ENCODE results near the gene GMPS. TPM values are rescaled to one million over a fixed set of nuclear protein-coding genes. Genes with fewer than 3 reads are reported as not detected.

Gene GMPS
- total and polyA plus RNA-seq, 2 donors from 2014 or later: 21.1 to 43.9 TPM

- no peak for FAIRE-seq
- TF ChIP-seq, protein P1, sequence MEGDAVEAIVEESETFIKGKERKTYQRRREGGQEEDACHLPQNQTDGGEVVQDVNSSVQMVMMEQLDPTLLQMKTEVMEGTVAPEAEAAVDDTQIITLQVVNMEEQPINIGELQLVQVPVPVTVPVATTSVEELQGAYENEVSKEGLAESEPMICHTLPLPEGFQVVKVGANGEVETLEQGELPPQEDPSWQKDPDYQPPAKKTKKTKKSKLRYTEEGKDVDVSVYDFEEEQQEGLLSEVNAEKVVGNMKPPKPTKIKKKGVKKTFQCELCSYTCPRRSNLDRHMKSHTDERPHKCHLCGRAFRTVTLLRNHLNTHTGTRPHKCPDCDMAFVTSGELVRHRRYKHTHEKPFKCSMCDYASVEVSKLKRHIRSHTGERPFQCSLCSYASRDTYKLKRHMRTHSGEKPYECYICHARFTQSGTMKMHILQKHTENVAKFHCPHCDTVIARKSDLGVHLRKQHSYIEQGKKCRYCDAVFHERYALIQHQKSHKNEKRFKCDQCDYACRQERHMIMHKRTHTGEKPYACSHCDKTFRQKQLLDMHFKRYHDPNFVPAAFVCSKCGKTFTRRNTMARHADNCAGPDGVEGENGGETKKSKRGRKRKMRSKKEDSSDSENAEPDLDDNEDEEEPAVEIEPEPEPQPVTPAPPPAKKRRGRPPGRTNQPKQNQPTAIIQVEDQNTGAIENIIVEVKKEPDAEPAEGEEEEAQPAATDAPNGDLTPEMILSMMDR (IDR thresholded peaks at IDR 0.05; ENCODE audit: borderline replicate concordance, extremely low read depth, insufficient read depth): no peak
- no peaks in the 10 kb centered on the region for H3K9me3 ChIP-seq (ENCODE audit: control insufficient read depth in 2 of 3, insufficient read depth in 1 of 3, low read length in 3 of 3)
Observed at GRCh38 chr3:155941354-155941753, 70.9 kb downstream of the GMPS start.

DNA sequence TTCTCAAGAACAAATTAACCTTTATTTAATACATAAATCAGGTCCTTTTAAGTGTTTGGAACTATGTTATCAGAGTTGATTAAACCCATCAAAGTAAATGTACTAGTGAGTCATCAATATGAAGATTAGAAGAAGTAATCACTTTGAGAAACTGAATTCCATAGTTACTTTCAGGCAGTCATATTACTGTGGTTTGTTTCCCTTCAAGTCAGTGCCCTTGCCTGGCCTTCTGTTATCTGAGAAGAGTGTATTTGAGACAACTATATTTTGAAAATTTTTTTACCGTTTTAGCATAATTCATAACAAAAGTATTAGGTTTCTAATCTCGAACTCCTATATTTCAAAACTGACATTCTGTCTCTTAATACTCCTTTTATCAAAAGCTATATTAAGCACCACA, 73.6 kb downstream of the GMPS start:
- intact Hi-C loops (cut with DNase I): no loop called here
- DNase-seq: no peak
- TF ChIP-seq, protein P1 (IDR thresholded peaks at IDR 0.05; ENCODE audit: borderline replicate concordance, extremely low read depth, insufficient read depth): no peak
- Histone ChIP-seq H3K27ac (ENCODE audit: low read depth in 2 of 2, low read length in 2 of 2) (no peak overlapping the region), H3K4me1 (ENCODE audit: control insufficient read depth in 2 of 3, insufficient read depth in 2 of 3, low read depth in 1 of 3, low read length in 3 of 3) (no peaks in the 10 kb centered on the region), H3K9ac (ENCODE audit: low read length in 3 of 3) (no peak overlapping the region), H3K27me3 (ENCODE audit: control insufficient read depth, insufficient read depth, low read length) (no peaks in the 10 kb centered on the region), H3K4me3 (ENCODE audit: low read length in 3 of 3) (no peak overlapping the region), H3K9me3 (ENCODE audit: control insufficient read depth in 2 of 3, insufficient read depth in 1 of 3, low read length in 3 of 3) (no peaks in the 10 kb centered on the region), H3K36me3 (ENCODE audit: control insufficient read depth in 2 of 3, insufficient read depth in 3 of 3, low read length in 3 of 3) (no peaks in the 10 kb centered on the region)
- no peak for FAIRE-seq

More at GRCh38 chr3:155941354-155941753, 70.9 kb downstream of the GMPS start:
- Histone ChIP-seq H3K27ac (ENCODE audit: low read depth in 2 of 2, low read length in 2 of 2) (no peak overlapping the region), H3K4me1 (ENCODE audit: control insufficient read depth in 2 of 3, insufficient read depth in 2 of 3, low read depth in 1 of 3, low read length in 3 of 3) (no peaks in the 10 kb centered on the region), H3K27me3 (ENCODE audit: control insufficient read depth, insufficient read depth, low read length) (no peaks in the 10 kb centered on the region), H3K4me3 (ENCODE audit: low read length in 3 of 3) (no peak overlapping the region), H3K36me3 (ENCODE audit: control insufficient read depth in 2 of 3, insufficient read depth in 3 of 3, low read length in 3 of 3) (peaks cover 0 to 12% (median 9%) of the 10 kb centered on the region in 3 donors), H3K9ac (ENCODE audit: low read length in 3 of 3) (no peak overlapping the region)
- no peak for DNase-seq
- intact Hi-C loops (cut with DNase I): no loop called here

DNA sequence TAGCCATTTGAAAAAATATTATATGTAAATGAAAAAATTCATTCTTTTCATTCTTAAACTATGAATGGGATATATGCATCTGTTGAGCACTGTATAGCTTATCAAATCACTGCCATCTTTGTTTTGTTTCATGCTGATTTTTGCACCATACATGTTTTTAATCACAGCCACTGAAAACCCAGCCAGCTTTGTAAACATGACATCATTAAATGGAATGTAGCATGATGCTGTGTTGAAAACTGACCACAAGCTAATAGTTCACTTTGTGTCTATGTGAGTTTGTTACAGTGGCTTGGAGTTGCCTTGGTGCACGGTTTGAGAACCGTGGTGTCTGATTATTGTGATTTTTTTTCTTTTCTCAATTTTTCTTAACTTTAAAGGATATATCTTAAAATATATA, 75.7 kb downstream of the GMPS start:
- DNase-seq (peak in 1 of 5 donors; percentile 12), FAIRE-seq (no peak)
- Histone ChIP-seq H3K36me3 (ENCODE audit: control insufficient read depth in 2 of 3, insufficient read depth in 3 of 3, low read length in 3 of 3) (no peaks in the 10 kb centered on the region), H3K27ac (ENCODE audit: low read depth in 2 of 2, low read length in 2 of 2) (no peak overlapping the region), H3K9ac (ENCODE audit: low read length in 3 of 3) (no peak overlapping the region), H3K27me3 (ENCODE audit: control insufficient read depth, insufficient read depth, low read length) (no peaks in the 10 kb centered on the region), H3K4me3 (ENCODE audit: low read length in 3 of 3) (no peak overlapping the region), H3K9me3 (ENCODE audit: control insufficient read depth in 2 of 3, insufficient read depth in 1 of 3, low read length in 3 of 3) (no peaks in the 10 kb centered on the region), H3K4me1 (ENCODE audit: control insufficient read depth in 2 of 3, insufficient read depth in 2 of 3, low read depth in 1 of 3, low read length in 3 of 3) (no peaks in the 10 kb centered on the region)
- intact Hi-C loops (cut with DNase I): no loop called here
- TF ChIP-seq, protein P1 (IDR thresholded peaks at IDR 0.05; ENCODE audit: borderline replicate concordance, extremely low read depth, insufficient read depth): no peak

DNA sequence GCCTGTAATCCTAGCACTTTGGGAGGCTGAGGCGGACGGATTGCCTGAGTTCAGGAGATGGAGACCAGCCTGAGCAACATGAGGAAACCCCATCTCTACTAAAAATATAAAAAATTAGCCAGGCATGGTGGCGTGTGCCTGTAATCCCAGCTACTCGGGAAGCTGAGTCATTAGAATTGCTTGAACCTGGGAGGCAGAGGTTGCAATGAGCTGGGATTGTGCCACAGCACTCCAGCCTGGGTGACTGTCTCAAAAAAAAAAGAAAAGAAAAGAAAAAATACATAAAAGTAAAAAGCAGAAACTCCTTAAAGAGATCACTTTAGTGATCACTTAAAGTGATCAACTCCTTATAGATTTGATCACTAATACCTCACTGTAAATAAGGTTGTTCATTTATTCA, 78.0 kb downstream of the GMPS start:
- Histone ChIP-seq H3K9me3 (ENCODE audit: control insufficient read depth in 2 of 3, insufficient read depth in 1 of 3, low read length in 3 of 3) (no peaks in the 10 kb centered on the region), H3K4me3 (ENCODE audit: low read length in 3 of 3) (no peak overlapping the region), H3K27me3 (ENCODE audit: control insufficient read depth, insufficient read depth, low read length) (no peaks in the 10 kb centered on the region), H3K36me3 (ENCODE audit: control insufficient read depth in 2 of 3, insufficient read depth in 3 of 3, low read length in 3 of 3) (no peaks in the 10 kb centered on the region), H3K4me1 (ENCODE audit: control insufficient read depth in 2 of 3, insufficient read depth in 2 of 3, low read depth in 1 of 3, low read length in 3 of 3) (no peaks in the 10 kb centered on the region), H3K27ac (ENCODE audit: low read depth in 2 of 2, low read length in 2 of 2) (no peak overlapping the region), H3K9ac (ENCODE audit: low read length in 3 of 3) (no peak overlapping the region)
- TF ChIP-seq, protein P1 (IDR thresholded peaks at IDR 0.05; ENCODE audit: borderline replicate concordance, extremely low read depth, insufficient read depth): no peak
- DNase-seq: no peak
- no peak for FAIRE-seq
- intact Hi-C loops (cut with DNase I): no loop called here
